Fibroblast of lung (primary cell): ENCODE data around the gene TTLL11.

Experiments
- CTCF ChIP-seq, 2 donors: IDR thresholded peaks in 1 of 2; conservative IDR thresholded peaks in 1 of 2; 1 replicate in 1 of 2; 2 replicates in 1 of 2; pipeline ENCODE4 v1.5.1; 2011 to 2012; ENCODE audit warnings: low read length in 2 of 2, control low read depth in 1 of 2, inconsistent platforms in 1 of 2, low read depth in 1 of 2, mild to moderate bottlenecking in 1 of 2
- EZH2 ChIP-seq: IDR thresholded peaks from 2 replicates; pipeline ENCODE4 v1.5.1; 2012; ENCODE audit warnings: low read length, control low read depth, mild to moderate bottlenecking; ENCODE audit errors: missing control alignments

DNA sequence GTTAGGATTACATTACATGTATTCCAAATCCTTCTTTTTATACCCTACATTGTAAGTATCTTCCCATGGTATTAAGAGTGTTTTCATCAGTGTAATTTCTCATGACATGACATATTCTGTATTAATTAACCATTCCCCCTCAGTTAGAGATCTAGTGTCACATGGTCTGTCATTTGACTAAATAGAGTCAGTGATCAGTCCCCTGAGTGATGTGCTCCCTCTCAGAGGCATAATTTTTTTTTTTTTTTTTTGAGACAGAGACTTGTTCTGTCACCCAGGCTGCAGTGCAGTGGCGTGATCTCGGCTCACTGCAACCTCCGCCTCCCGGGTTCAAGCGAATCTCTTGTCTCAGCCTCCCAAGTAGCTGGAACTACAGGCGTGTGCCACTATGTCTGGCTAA lies 218.6 kb downstream of the TTLL11 start:
- no peak for TF ChIP-seq EZH2
- no peak for TF ChIP-seq CTCF (conservative IDR thresholded peaks at IDR 0.05 in 1 of 2, IDR thresholded peaks at IDR 0.05 in 1 of 2; ENCODE audit: low read depth in 1 of 2, low read length in 2 of 2)
